Measurements from ENCODE around the gene GALK2. TPM values are rescaled to one million over a fixed set of nuclear protein-coding genes. Genes with fewer than 3 reads are reported as not detected.
A peak's percentile ranks its signal among the peaks of the same experiment; 100 is the strongest.

The GALK2 gene
- total and polyA plus RNA-seq, 2 donors (not counting 1 experiment from before 2014, with no cell fraction given), result 11.2 to 23.1 TPM

DNA sequence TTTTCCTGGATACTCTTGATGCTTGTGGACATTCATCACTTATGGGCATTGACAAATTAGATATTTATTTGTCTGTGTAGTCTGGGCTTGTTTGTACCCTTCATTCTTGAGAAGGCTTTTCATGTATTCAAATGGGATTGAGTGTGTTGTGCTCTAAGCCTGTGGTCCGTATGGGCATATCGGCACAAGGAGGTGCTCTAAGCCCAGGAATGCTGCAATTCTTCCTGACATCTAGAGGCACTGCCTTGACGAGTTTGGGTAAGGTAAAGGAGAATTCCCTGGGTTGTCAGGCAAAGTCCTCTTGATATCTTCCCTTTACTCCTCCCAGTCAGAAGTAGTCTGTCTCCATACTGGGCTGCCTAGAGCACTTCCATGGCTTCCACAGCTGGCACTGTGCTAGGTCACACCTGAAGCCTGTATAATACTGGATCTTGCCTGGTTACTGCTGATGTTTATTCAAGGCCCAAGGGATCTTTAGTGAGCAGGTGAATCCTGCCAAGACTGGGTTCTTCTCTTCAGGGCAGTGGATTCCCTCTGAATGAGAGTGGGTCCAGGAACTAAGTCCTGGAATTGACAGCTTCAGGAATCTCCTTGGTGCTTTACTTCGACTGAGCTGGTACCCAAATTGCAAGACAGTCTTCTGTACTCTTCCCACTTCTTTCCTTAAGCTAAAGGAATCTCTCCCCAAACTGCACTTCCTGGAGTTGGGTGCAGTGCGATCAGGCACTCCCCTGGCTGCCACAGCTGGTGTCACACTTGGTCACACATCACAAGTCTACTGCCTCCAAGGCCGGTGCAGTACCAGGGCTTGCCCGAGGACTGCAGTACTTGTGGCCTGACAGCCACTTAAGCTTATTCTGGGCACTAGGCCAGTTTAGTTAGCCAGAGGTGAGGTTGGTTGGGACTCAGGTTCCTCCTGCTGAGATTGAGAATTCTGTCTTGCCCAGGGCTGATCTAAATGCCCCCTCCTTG, 46.0 kb downstream of the GALK2 start:
- Histone ChIP-seq H3K27me3 (replicated peaks in 1 of 4; ENCODE audit: control extremely low read depth in 1 of 4, control insufficient read depth in 3 of 4, insufficient read depth in 4 of 4, low read length in 3 of 4) (no peaks in the 10 kb centered on the region), H3K27ac (ENCODE audit: low read length in 2 of 2) (no peak overlapping the region), H3K9me3 (ENCODE audit: control extremely low read depth in 1 of 3, control insufficient read depth in 2 of 3, insufficient read depth in 1 of 3, low read length in 2 of 3) (peaks cover 0 to 7% (median 7%) of the 10 kb centered on the region in 3 donors), H3K4me1 (ENCODE audit: control insufficient read depth in 2 of 2, insufficient read depth in 2 of 2, low read length in 2 of 2) (peaks cover 7 to 9% of the 10 kb centered on the region in 2 donors), H3K9ac (ENCODE audit: low read length) (no peak overlapping the region), H3K4me3 (ENCODE audit: control extremely low read depth in 1 of 5, extremely low read depth in 1 of 5, insufficient read depth in 1 of 5, low read depth in 2 of 5, low read length in 4 of 5) (no peak overlapping the region), H2AFZ (ENCODE audit: insufficient read depth, low read depth, low read length, poor library complexity, severe bottlenecking) (no peak overlapping the region), H3K79me2 (ENCODE audit: control insufficient read depth, insufficient read depth, low read length) (peaks cover 6% of the 10 kb centered on the region), H3K36me3 (replicated peaks in 1 of 2; ENCODE audit: control extremely low read depth in 1 of 2, control insufficient read depth in 1 of 2, extremely low read depth in 1 of 2, insufficient read depth in 2 of 2, low read length in 1 of 2) (peaks cover 3 to 13% of the 10 kb centered on the region in 2 experiments), H3K4me2 (replicated peaks; ENCODE audit: low read depth, low read length, poor library complexity, severe bottlenecking) (no peak overlapping the region), H4K20me1 (ENCODE audit: control insufficient read depth, insufficient read depth, low read length, poor library complexity, severe bottlenecking) (no peaks in the 10 kb centered on the region)
- peaks cover 18% of the 10 kb centered on the region for H3K4me1 Mint-ChIP-seq
- intact Hi-C loops (cut with micrococcal nuclease), result no loop called here
- peak overlapping the region; percentile 13 for H3K27ac Mint-ChIP-seq
- DNase-seq (peak; percentile 35), ATAC-seq (ENCODE audit: low read depth) (peak; percentile 82)
- TF ChIP-seq, protein P1, sequence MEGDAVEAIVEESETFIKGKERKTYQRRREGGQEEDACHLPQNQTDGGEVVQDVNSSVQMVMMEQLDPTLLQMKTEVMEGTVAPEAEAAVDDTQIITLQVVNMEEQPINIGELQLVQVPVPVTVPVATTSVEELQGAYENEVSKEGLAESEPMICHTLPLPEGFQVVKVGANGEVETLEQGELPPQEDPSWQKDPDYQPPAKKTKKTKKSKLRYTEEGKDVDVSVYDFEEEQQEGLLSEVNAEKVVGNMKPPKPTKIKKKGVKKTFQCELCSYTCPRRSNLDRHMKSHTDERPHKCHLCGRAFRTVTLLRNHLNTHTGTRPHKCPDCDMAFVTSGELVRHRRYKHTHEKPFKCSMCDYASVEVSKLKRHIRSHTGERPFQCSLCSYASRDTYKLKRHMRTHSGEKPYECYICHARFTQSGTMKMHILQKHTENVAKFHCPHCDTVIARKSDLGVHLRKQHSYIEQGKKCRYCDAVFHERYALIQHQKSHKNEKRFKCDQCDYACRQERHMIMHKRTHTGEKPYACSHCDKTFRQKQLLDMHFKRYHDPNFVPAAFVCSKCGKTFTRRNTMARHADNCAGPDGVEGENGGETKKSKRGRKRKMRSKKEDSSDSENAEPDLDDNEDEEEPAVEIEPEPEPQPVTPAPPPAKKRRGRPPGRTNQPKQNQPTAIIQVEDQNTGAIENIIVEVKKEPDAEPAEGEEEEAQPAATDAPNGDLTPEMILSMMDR (IDR thresholded peaks at IDR 0.05), result no peak
- TF ChIP-seq EZH2 (IDR thresholded peaks at IDR 0.05; ENCODE audit: borderline replicate concordance, insufficient read depth, low read depth, low read length, poor library complexity, severe bottlenecking), result no peak
- ChIA-PET POLR2A (no interaction called here), CTCF (interaction anchor here (1.2 kb wide), 1 partner anchor 10 kb away, joined by 3 read pairs; no protein-coding TSS in a partner anchor)
- H3K27me3 Mint-ChIP-seq, result no peaks in the 10 kb centered on the region
- peaks cover 2% of the 10 kb centered on the region for H3K9me3 Mint-ChIP-seq (ENCODE audit: insufficient read depth)
- no peak overlapping the region for H3K4me3 Mint-ChIP-seq
- WGBS (ENCODE audit: insufficient coverage), result 50% methylated on average over 6 of the region's 7 CpGs
